Measurements from ENCODE around the gene NPAS3. TPM values are rescaled to one million over a fixed set of nuclear protein-coding genes. Genes with fewer than 3 reads are reported as not detected.

NPAS3 gene
- total RNA-seq, 1 experiment from 2014 or later, result 0.90 TPM

- no peak for DNase-seq (ENCODE audit: low read depth, low spot score)
- in situ Hi-C loops (cut with HindIII; ENCODE audit: low pct_unique_long_range_greater_than_20kb, low sequenced_read_pairs), result no loop called here
Observed at GRCh38 chr14:33110737-33111443, 172.2 kb downstream of the NPAS3 start.

DNA sequence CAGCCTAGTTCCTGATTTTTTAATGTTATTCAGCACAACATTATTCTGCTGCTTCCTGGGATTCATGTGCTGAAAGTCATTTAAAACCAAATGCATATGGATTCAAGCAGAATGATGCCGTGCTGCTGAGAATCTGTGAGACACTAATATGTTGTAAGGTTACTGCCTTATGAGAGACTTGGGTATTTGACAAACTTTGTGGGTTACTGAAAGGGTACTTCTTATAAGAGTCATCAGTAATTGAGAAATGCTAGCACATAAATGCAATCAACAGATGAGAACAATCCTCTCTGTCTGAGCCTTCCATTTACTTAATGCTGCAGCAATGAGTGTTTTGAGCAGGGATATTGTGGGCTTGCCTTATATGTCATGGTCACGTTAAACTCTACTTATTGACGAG, 175.7 kb downstream of the NPAS3 start:
- in situ Hi-C loops (cut with HindIII; ENCODE audit: low pct_unique_long_range_greater_than_20kb, low sequenced_read_pairs), result no loop called here
- no peak for DNase-seq (ENCODE audit: low read depth, low spot score)

DNA sequence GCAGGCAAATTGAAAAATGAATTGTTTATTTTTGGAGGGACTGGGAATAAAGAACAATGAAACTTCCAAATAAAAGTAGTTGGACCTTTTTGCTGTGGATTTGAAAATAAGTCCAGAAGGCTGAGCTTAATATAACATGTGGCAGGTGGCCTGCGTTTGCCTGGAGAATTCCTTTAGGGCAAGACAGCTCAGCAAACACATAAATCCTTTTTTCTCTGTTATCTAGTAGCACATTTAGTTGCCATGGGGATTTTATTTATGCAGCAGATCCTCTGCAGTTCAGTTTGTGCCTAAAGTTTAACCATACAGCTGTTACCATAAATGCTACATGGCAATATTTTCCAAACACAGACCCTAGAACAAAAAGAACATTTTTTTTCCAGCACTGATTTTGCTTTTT, 180.0 kb downstream of the NPAS3 start:
- in situ Hi-C loops (cut with HindIII; ENCODE audit: low pct_unique_long_range_greater_than_20kb, low sequenced_read_pairs), result no loop called here
- no peak for DNase-seq (ENCODE audit: low read depth, low spot score)

GRCh38 chr14:33120341-33120740, 181.7 kb downstream of the NPAS3 start:
- no peak for DNase-seq (ENCODE audit: low read depth, low spot score)
- in situ Hi-C loops (cut with HindIII; ENCODE audit: low pct_unique_long_range_greater_than_20kb, low sequenced_read_pairs), result no loop called here

GRCh38 chr14:33120966-33121365, 182.3 kb downstream of the NPAS3 start:
- no peak for DNase-seq (ENCODE audit: low read depth, low spot score)
- in situ Hi-C loops (cut with HindIII; ENCODE audit: low pct_unique_long_range_greater_than_20kb, low sequenced_read_pairs), result no loop called here

- in situ Hi-C loops (cut with HindIII; ENCODE audit: low pct_unique_long_range_greater_than_20kb, low sequenced_read_pairs), result no loop called here
Observed at GRCh38 chr14:33123281-33123680, 184.6 kb downstream of the NPAS3 start.

DNA sequence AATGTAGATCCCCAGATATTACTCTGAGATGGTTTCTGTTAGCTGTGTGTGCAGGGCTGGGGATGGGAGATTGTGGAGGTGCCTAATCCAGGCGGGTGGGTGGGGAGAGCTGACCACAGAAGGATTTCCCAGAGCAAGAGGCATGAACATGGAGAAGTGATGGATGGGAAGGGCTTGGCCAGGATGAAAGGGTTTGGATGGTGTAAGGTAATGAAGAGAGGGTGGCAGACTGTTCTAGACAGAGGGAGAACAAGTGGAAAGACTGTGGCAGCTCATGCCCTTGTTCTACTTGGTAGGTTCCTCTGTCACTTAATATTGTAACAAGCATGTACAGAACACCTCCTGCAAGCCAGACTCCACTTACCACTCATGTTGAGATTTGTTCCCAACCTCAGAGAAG, 187.8 kb downstream of the NPAS3 start:
- in situ Hi-C loops (cut with HindIII; ENCODE audit: low pct_unique_long_range_greater_than_20kb, low sequenced_read_pairs), result no loop called here
- DNase-seq (ENCODE audit: low read depth, low spot score), result no peak

More at GRCh38 chr14:33123281-33123680, 184.6 kb downstream of the NPAS3 start:
- no peak for DNase-seq (ENCODE audit: low read depth, low spot score)

GRCh38 chr14:33127531-33127930, 188.9 kb downstream of the NPAS3 start:
- DNase-seq (ENCODE audit: low read depth, low spot score), result no peak
- in situ Hi-C loops (cut with HindIII; ENCODE audit: low pct_unique_long_range_greater_than_20kb, low sequenced_read_pairs), result no loop called here

DNA sequence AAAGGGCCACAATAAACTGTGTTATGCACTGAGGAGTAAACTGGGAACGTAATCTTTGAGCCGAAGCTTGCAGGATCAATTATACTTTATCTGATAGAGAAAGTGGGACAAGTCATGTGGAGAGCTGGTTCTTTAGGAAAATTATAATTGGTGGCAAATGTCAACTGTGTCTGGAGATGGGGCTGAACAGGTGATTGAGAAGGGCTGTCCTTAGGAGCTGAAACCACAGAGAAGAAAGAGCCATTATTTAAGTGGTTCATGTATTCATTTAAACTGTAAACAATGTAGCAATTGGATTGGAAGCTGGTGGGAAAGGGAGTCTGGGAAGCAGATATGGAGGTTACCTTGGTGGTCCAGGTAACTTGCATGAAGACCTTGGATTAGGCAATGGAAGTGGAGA, 193.1 kb downstream of the NPAS3 start:
- in situ Hi-C loops (cut with HindIII; ENCODE audit: low pct_unique_long_range_greater_than_20kb, low sequenced_read_pairs), result no loop called here
- DNase-seq (ENCODE audit: low read depth, low spot score), result no peak

DNA sequence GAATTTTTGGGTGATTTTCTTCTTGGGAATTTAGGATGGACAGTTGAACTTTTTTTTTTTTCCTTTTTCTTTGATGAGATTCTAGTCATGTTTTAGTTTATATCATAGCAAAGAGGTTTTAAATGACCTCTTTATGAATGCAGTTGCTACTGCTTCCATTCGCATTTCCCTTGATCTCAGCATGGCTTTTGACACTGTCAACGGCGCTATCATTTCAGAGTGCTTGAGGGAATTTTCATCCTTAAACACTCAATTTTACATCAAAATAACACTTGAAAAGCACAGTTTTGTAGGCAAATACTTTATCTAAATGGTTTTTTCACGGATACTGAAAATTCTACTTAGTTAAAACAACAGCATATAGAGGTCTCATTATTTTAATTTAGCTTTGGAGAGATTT, 195.5 kb downstream of the NPAS3 start:
- DNase-seq (ENCODE audit: low read depth, low spot score), result no peak
- in situ Hi-C loops (cut with HindIII; ENCODE audit: low pct_unique_long_range_greater_than_20kb, low sequenced_read_pairs), result no loop called here

DNA sequence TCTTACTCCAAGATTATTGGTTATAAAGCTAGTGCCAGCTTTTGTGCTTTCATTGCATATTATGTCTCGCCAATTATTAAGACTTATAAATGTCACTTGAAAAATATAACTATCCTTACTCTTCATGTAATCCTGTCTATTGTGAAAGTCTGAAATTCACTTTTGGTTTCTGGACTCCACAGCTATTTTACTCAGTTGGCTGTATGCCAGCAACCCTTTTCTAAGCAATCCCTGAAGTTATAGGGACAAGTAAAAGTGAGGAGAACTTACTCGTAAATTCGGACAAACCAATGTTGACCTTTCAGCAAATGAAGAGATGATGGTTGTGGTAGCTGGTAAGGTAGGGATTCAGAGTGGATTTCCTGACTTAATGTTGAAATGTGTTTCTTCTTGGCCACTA, 196.3 kb downstream of the NPAS3 start:
- in situ Hi-C loops (cut with HindIII; ENCODE audit: low pct_unique_long_range_greater_than_20kb, low sequenced_read_pairs), result no loop called here
- DNase-seq (ENCODE audit: low read depth, low spot score), result no peak

DNA sequence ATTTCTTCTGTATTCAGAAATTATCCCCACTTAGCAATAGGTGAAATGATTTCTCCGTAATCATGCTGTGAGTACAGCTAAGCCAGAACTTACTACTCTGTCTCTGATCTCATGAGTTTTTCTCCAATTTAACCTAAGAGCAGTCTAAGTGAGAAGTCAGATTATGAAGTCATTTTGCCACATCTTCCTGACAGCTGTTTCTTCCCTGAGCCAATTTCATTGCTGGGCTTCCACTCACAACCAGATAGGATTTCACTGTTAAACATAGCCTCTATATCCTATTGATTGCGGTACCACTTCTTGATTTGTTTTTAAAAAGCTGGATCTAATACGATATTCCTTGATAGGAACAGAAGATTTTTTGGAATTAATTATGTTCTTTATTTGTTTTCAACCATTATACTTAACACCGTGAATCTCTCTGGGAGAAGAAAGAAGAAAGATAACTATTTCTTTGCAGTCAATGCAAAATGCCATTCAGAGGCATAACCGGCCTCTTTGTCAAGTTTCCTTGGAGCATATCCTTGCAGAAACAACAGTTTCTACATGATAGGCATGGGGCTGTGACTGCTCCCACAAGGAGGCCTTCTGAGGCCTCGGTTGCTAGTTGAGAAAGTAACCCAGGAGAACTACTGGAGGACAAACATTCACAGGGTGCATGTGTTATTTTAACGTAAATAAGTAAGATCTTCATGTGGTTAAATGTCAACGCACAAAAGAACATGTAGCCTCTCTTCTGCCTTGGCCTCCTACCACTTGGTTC, 212.2 kb downstream of the NPAS3 start:
- DNase-seq (ENCODE audit: low read depth, low spot score), result no peak
- in situ Hi-C loops (cut with HindIII; ENCODE audit: low pct_unique_long_range_greater_than_20kb, low sequenced_read_pairs), result no loop called here

DNA sequence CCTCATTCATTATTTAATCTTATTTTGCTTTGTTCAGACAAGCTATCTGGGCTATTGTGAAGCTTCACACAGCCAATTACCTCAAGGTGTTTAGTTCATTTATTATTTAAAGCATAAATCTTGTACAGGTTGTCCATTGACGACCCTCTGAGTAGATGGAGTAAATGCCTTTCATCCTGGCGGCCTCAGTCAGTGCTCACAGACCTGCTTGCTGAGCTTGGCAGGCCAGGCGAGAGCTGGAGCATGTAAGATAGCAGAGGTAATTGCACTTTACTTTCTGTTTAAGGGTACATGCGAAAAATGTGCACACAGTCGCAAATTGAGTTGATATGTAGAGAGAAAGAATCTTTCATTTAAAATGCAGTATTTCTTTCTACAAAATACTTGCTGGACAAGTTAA, 224.4 kb downstream of the NPAS3 start:
- in situ Hi-C loops (cut with HindIII; ENCODE audit: low pct_unique_long_range_greater_than_20kb, low sequenced_read_pairs), result no loop called here
- no peak for DNase-seq (ENCODE audit: low read depth, low spot score)

- no peak for DNase-seq (ENCODE audit: low read depth, low spot score)
- in situ Hi-C loops (cut with HindIII; ENCODE audit: low pct_unique_long_range_greater_than_20kb, low sequenced_read_pairs), result no loop called here
Observed at GRCh38 chr14:33163600-33163999, 224.9 kb downstream of the NPAS3 start.

- in situ Hi-C loops (cut with HindIII; ENCODE audit: low pct_unique_long_range_greater_than_20kb, low sequenced_read_pairs), result no loop called here
- DNase-seq (ENCODE audit: low read depth, low spot score), result no peak
Observed at GRCh38 chr14:33165144-33165925, 226.7 kb downstream of the NPAS3 start.

DNA sequence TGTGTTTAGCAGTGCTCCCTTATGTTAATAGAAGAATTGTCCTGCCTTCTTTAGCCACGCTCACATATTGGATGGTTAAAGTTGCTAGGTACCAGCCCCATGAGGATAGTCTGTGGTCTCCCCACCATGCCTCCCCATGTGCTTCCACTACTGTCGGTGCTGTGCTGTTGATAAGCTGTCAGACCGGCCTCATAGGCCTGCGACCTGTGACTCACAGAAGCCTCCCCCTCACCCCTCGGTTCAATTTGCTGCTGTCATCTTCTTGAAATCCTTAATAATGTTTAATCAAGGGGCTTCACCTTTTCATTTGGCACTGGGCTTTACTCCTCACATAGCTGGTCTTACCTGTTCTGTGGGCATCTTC, 227.2 kb downstream of the NPAS3 start:
- in situ Hi-C loops (cut with HindIII; ENCODE audit: low pct_unique_long_range_greater_than_20kb, low sequenced_read_pairs), result no loop called here
- no peak for DNase-seq (ENCODE audit: low read depth, low spot score)

DNA sequence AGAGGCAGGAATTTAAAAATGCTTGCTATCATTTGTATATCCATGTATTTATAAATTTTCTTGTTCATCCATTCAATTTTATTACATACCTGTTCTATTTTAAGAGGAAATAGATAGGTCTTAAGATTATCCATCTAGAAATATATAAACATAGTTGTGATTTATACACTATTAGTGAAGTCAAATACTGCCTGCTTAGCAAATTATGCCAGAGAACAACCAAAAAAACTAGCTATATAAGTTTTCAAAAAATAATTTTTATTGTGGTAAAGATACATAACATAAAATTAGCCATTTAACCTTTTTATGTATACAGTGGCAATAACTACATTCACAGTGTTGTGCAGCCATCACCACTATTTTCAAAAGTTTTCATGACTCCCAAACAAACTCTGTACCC, 237.3 kb downstream of the NPAS3 start:
- DNase-seq (ENCODE audit: low read depth, low spot score), result no peak
- in situ Hi-C loops (cut with HindIII; ENCODE audit: low pct_unique_long_range_greater_than_20kb, low sequenced_read_pairs), result no loop called here

GRCh38 chr14:33184587-33184986, 245.9 kb downstream of the NPAS3 start:
- in situ Hi-C loops (cut with HindIII; ENCODE audit: low pct_unique_long_range_greater_than_20kb, low sequenced_read_pairs), result no loop called here

DNA sequence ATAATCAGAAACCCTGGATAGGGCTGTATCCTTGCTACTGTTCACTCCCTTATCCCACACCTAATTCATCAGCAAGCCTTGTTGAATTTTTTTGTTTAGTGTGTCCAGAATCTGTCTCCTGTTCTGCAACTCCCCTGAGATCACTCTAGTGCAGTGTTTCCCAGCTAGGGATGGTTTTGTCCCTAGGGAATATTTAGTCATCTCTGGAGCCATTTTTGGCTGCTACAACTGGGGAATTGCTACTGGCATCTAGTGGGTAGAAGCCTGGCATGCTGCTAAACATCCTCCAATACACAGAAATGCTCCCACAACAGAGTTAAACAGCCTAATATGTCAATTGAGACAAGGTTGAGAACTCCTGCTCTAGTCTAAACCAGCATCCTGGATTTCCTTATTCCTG, 248.0 kb downstream of the NPAS3 start:
- no peak for DNase-seq (ENCODE audit: low read depth, low spot score)
- in situ Hi-C loops (cut with HindIII; ENCODE audit: low pct_unique_long_range_greater_than_20kb, low sequenced_read_pairs), result no loop called here

More at GRCh38 chr14:33184587-33184986, 245.9 kb downstream of the NPAS3 start:
- DNase-seq (ENCODE audit: low read depth, low spot score), result peak; percentile 33
